Brain microvascular endothelial cell (primary cell): ENCODE data around the gene C5orf63.

ENCODE experiments used
- DNase-seq: peaks from one replicate; pipeline ENCODE4 v3.0.0-alpha.2; 2020
- H3K27ac ChIP-seq: fragments of 250-450 bp; sonication (Bioruptor Pico); 2 replicates; pipeline ENCODE4 v1.5.1; 2020; ENCODE audit warnings: mild to moderate bottlenecking, moderate library complexity
- H3K27me3 ChIP-seq: fragments of 250-450 bp; sonication (Bioruptor Pico); replicated peaks from 2 replicates; pipeline ENCODE4 v1.5.1; 2020; ENCODE audit warnings: mild to moderate bottlenecking
- H3K36me3 ChIP-seq: fragments of 250-450 bp; sonication (Bioruptor Pico); replicated peaks from 2 replicates; pipeline ENCODE4 v1.5.1; 2020; ENCODE audit warnings: mild to moderate bottlenecking
- H3K4me3 ChIP-seq: 2 replicates; pipeline ENCODE4 v1.5.1; 2011; ENCODE audit warnings: low read depth, mild to moderate bottlenecking, control low read depth, low read length, moderate library complexity
- in situ Hi-C: cut with HindIII; loops from 2 replicates; pipeline ENCODE4 v1.10.0; 2017; ENCODE audit warnings: low sequenced_read_pairs, low pct_ligation_motif_present
- TF ChIP-seq, protein P1 (sequence below): IDR thresholded peaks from 2 replicates; pipeline ENCODE4 v1.5.1; 2011; ENCODE audit warnings: low read depth, mild to moderate bottlenecking, moderate library complexity, low read length, control low read depth, inconsistent platforms; ENCODE audit errors: missing control alignments

C5orf63 gene

DNA sequence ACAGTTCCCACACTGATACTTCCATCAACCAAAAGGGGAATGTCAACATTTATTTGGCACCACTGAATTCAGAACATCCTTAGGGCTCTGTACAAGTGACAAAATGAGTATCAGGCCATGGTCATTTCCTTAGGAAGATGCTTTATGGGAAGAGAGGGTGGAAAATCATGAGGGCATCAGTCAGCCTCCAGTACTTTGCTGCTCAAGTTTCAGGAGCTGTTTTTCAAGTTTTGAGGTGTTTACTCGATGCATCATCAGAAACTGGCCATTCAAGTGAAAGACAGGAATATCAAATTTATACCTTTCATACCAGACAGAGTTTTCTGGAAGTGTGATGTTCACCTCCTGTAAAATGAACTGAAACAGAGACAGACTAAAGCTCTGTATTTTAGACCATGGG, 21.7 kb downstream of the C5orf63 start:
- Histone ChIP-seq H3K27ac (no peak overlapping the region), H3K4me3 (no peak overlapping the region), H3K36me3 (no peaks in the 10 kb centered on the region), H3K27me3 (no peaks in the 10 kb centered on the region)
- DNase-seq: no peak
- in situ Hi-C loops: no loop called here
- TF ChIP-seq, protein P1, sequence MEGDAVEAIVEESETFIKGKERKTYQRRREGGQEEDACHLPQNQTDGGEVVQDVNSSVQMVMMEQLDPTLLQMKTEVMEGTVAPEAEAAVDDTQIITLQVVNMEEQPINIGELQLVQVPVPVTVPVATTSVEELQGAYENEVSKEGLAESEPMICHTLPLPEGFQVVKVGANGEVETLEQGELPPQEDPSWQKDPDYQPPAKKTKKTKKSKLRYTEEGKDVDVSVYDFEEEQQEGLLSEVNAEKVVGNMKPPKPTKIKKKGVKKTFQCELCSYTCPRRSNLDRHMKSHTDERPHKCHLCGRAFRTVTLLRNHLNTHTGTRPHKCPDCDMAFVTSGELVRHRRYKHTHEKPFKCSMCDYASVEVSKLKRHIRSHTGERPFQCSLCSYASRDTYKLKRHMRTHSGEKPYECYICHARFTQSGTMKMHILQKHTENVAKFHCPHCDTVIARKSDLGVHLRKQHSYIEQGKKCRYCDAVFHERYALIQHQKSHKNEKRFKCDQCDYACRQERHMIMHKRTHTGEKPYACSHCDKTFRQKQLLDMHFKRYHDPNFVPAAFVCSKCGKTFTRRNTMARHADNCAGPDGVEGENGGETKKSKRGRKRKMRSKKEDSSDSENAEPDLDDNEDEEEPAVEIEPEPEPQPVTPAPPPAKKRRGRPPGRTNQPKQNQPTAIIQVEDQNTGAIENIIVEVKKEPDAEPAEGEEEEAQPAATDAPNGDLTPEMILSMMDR: no peak

DNA sequence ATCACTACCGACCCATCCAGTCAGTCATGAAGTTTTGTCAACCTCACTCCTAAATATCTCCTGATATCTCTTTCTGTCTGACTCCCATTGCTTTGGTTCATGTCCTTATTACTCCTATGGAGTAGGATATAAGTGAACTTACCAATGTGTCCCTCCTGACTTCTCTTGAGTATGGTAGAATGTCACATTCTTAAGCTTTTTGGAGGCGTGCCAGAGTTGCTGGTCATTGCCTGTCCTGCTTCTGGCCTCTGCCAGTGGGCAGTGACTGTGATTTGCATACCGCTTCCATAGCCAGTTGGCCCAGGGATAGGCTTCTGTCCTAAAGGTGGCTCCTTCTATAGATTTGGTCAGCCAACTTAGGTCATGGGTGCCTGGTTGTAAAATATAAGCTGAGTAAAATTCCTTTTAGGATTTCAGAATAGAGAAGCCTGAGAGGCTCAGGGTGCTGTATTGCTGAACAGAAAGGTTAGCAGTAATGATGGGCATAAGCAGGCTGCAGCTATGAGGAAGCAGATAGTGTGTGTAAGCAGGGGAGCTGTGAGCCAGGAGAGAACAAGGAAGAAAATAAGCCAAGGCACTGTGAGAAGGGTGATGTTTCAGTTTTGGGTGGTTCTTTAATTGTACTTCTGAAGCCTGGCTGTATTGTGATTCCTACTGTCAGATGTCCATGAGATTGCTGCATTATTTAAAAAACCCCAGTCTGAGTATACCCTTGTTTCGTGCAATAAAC, 26.8 kb downstream of the C5orf63 start:
- TF ChIP-seq, protein P1: no peak
- no peaks in the 10 kb centered on the region for H3K27me3 ChIP-seq
- no peaks in the 10 kb centered on the region for H3K36me3 ChIP-seq
- no peak for DNase-seq
- no peak overlapping the region for H3K27ac ChIP-seq
- in situ Hi-C loops: no loop called here
- no peak overlapping the region for H3K4me3 ChIP-seq

DNA sequence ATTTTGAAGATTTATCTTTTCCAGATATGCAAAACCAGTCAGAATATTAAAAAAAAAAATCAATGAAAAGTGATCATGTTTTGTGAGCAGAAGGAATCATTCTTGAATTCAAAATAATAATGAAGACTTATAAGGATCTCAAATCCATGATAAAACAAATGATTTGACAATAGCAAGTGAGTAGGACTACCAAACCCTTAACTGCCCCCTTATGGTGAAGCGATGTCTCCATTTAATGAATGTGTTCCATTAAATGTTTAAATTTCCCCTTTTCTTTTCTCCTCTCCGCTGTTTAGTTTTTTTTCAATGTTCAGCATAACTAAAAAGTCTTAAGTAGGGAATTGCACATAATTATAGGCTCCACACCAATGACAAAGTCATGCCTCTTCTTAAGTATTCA, 30.7 kb downstream of the C5orf63 start:
- no peak overlapping the region for H3K27ac ChIP-seq
- no peak for DNase-seq
- H3K36me3 ChIP-seq: no peaks in the 10 kb centered on the region
- no peaks in the 10 kb centered on the region for H3K27me3 ChIP-seq
- TF ChIP-seq, protein P1: peak; percentile 44
- H3K4me3 ChIP-seq: no peak overlapping the region
- in situ Hi-C loops: no loop called here

DNA sequence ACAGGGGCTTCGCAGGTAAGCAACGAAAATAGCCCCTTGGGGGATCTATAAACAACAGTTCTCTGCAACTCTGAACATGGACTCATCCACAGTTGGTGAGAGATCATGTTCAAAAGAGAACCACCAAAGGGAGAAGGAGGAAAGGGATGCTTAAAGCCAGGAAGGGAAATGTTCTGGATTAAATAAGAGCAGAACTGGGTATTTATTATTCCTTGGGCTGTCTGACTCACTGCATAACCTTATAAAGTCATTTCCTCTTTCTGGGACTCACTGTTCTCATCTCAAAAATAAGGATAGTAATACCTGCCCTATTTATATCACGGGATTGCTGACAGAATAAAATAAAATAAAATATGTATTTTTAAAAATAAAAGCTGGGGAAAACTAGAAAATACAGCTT, 31.7 kb downstream of the C5orf63 start:
- no peak for DNase-seq
- H3K27ac ChIP-seq: no peak overlapping the region
- in situ Hi-C loops: no loop called here
- TF ChIP-seq, protein P1: no peak
- no peaks in the 10 kb centered on the region for H3K36me3 ChIP-seq
- H3K4me3 ChIP-seq: no peak overlapping the region
- H3K27me3 ChIP-seq: no peaks in the 10 kb centered on the region

DNA sequence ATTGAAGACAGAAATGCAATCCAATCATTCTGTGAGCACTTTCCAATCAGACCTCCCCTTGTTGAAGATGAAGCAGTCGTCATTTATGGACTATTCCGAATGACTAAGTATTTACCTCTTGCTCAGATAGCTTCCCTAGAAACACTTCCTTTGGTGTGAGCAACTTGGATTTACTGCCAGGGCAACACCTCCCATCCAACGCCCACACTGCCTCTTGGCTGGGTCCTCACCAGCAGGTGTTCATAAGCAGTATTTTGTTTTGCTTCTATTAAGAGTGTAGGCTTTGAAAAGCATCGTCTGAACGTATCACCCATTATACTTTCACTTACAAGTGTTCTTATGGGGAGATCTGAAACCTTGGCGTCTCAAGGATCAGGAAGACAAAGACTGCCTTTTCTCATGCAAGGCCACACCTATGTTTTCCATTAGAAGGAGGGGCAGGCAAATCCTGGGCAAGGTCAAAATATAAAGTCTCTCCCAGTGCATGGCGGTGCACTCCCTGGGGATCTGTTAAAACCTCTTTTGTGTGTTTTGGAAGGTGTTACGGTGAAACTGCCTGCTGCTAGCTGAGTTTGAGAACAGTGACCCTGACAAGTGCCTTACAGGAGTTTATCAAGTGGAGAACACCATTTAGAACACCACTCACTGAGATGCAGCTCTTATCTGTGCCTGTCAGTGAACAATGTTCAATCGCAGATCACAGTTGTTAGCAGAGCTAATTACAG, 32.3 kb downstream of the C5orf63 start:
- in situ Hi-C loops: no loop called here
- no peak overlapping the region for H3K4me3 ChIP-seq

More for the DNA sequence above, 32.3 kb downstream of the C5orf63 start:
- TF ChIP-seq, protein P1: no peak
- DNase-seq: peak; percentile 28
- H3K36me3 ChIP-seq: no peaks in the 10 kb centered on the region
- H3K27ac ChIP-seq: no peak overlapping the region
- H3K27me3 ChIP-seq: no peaks in the 10 kb centered on the region
